GM12872 (cell line): ENCODE results near the gene PLXNA4.

Experiments used
- TF ChIP-seq, protein P1 (sequence below): IDR thresholded peaks from 3 replicates; pipeline ENCODE4 v1.5.1; 2011; ENCODE audit warnings: low read depth, mild to moderate bottlenecking, low read length, moderate library complexity; ENCODE audit not compliant: insufficient read depth

PLXNA4 gene

DNA sequence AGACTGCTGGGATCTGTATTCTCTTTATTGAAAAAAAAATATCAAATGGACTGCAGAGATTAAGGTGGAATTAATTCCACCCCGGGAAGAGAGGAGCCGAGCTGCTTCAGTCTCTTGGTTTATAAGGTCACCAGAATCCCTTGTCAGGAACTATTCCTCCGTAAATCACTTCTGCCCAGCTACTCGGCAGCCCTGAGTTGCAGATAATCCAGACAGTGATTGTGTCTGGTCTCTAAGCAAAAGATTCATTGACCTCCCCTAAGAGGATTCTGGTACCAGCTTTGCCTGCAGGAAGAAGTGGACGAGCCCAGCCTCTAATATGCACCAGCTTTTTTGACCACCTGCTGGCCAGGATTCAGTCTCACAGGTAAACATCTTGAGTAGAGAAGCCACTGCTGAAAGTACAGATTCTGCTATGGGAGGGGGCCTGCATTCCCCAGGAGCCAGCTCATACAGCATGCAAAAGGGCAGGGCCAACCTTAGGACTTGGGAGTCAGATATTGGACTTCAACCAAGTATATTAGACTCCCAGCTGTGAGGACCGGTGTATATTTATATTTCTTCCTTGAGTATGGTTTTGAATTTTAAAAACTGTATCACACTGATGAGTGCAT, 27.1 kb upstream of the PLXNA4 start:
- TF ChIP-seq, protein P1, sequence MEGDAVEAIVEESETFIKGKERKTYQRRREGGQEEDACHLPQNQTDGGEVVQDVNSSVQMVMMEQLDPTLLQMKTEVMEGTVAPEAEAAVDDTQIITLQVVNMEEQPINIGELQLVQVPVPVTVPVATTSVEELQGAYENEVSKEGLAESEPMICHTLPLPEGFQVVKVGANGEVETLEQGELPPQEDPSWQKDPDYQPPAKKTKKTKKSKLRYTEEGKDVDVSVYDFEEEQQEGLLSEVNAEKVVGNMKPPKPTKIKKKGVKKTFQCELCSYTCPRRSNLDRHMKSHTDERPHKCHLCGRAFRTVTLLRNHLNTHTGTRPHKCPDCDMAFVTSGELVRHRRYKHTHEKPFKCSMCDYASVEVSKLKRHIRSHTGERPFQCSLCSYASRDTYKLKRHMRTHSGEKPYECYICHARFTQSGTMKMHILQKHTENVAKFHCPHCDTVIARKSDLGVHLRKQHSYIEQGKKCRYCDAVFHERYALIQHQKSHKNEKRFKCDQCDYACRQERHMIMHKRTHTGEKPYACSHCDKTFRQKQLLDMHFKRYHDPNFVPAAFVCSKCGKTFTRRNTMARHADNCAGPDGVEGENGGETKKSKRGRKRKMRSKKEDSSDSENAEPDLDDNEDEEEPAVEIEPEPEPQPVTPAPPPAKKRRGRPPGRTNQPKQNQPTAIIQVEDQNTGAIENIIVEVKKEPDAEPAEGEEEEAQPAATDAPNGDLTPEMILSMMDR: no peak

DNA sequence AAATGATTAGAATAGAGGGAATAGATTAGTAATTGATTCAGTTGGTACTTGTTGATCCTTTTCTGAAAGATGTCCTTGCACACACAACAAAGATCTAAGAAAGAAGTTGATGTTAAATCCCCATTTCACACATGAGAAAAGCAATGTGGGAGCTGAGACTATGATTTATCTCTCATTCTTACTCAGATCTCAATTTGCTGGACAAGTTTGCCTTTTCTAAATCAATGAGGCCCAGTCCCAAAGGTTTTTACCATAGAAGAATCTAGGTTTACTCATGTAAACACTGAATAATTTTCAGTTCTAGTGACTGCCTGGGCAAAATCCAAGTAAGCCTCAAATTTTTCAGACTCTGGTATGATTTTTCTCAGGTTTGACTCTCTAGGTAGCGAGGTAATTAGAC, 25.5 kb upstream of the PLXNA4 start:
- TF ChIP-seq, protein P1: no peak

DNA sequence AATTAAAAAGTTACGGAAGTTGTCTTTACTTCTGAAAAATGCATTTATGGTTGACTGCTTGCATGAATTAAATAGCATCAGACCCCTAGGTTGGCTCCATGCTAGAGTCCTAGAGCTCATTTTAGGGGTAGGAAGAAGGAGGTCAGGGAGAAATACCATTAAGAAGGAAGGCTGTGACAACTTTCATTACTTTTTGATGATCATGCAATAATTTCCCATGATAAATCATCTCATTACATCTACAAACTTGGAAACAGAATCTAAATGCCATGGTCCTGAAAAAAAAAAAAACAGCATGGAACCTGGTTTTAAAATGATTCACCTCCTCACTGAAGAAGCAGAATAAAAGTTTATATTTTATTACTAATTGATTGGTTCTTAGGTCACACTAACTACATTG, 20.3 kb upstream of the PLXNA4 start:
- TF ChIP-seq, protein P1: no peak

DNA sequence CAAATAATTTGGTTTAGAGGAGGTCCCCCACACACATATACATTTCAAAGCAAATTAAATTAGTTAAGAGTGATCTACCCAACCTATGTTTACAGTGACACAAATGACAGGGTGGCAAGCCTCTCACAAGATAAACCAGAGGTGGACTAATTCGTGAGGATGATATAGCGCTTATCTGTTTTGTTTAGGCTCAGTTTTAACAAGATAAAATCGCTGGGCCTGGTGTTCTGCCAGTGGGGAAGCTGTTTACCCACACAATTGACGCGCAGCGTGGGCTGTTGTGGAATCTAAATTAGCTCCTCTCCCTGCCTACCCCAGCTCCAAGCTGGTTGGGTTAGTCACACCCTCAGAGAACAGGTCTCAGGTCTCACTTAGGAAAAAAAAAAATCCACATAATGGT, 16.7 kb upstream of the PLXNA4 start:
- TF ChIP-seq, protein P1: no peak

DNA sequence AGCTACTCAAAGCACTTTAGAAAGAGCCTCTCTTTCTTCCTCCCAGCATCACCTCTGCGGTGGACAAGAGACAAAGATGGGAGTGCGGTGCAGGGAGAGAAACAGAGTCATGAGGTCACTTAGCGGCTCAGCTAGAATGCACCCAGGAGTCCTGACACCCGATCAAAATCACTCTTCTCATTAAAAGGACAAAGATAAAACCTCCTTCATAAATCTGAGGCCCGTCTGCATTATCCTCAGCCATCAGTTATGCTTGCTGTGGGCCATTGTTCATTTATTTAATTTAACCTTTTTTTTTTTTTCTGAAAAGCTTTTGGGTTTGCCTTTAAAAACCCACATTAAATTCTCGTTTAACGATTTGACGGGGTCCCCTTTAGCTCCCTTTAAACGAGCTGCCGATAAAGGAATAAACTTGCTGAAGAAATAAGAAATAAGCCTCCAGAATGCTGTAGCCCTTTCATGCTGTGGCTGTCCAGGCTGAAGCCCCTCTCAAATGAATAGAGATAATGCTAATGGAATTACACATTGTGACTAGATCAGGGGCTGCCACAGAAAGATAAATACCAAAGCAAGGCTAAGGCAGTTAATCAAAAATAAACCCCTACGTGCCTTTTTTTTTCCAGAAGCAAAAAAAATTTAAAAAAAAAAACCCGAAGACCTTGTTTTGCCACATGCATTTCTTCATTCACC, 16.1 kb upstream of the PLXNA4 start:
- TF ChIP-seq, protein P1: no peak

DNA sequence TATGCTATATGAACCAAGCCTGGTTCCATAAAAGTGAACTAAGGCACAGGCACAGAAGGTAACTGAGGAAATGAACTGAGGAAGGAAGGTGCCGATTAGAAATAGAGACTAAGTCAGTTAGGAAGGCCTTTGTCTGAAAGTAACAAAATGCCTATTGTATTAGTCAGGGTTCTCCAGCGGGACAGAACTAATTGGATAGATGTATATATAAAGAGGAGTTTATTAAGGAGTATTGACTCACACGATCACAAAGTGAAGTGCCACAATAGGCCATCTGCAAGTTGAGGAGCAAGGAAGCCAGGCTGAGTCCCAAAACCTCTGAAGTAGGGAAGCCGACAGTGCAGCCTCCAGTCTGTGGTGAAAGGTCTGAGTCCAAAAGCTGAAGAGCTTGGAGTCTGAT, 13.9 kb upstream of the PLXNA4 start:
- TF ChIP-seq, protein P1: no peak

DNA sequence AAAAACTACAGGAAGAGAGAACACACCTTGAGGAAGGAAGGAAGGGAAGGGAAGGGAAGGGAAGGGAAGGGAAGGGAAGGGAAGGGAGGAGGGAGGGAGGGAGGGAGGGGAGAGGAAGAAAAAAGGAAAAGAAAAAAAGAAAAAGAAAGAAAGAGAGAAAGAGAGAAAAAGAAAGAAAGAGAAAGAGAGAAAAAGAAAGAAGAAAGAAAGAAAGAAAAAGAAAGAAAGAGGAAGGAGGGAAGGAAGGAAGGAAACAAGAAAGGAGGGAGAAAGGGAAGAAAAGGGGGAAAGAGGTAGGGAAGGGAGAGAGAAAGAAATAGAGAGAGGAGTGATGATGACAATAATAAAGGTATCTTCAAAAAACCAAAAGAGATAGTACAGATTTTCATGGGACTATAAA, 12.3 kb upstream of the PLXNA4 start:
- TF ChIP-seq, protein P1: no peak
